PFSK-1 (cell line): ENCODE measurements around the gene TINAG.

Experiments
- FOXP2 ChIP-seq: optimal IDR thresholded peaks from 2 replicates; pipeline ENCODE3; 2011; ENCODE audit warnings: borderline replicate concordance, control low read depth, inconsistent platforms; ENCODE audit not compliant: insufficient read depth; ENCODE audit errors: extremely low read length, extremely low read depth
- POLR2AphosphoS5 ChIP-seq: IDR thresholded peaks from 2 replicates; pipeline ENCODE4 v1.6.1; 2012; ENCODE audit warnings: low read depth, mild to moderate bottlenecking, control low read depth, low read length, moderate library complexity
- REST ChIP-seq, 2 experiments: IDR thresholded peaks; 2 replicates each; pipeline versions ENCODE4 v1.6.1 to v1.8.0; 2011 to 2012; ENCODE audit warnings: low read depth in 2 of 2, low read length in 2 of 2, control low read depth in 1 of 2, inconsistent platforms in 1 of 2, mild to moderate bottlenecking in 1 of 2, moderate library complexity in 1 of 2; ENCODE audit not compliant: insufficient read depth in 1 of 2
- SIN3A ChIP-seq: IDR thresholded peaks from 2 replicates; pipeline ENCODE4 v1.6.1; 2012; ENCODE audit warnings: mild to moderate bottlenecking, low read length, moderate library complexity, borderline replicate concordance; ENCODE audit not compliant: insufficient read depth
- TAF1 ChIP-seq: IDR thresholded peaks from 2 replicates; pipeline ENCODE4 v1.6.1; 2012; ENCODE audit warnings: low read length, control low read depth, borderline replicate concordance; ENCODE audit not compliant: insufficient read depth

The TINAG gene

GRCh38 chr6:54361188-54361587 is 52.9 kb downstream of the TINAG start:
- no peak for TF ChIP-seq FOXP2
- TF ChIP-seq TAF1, result no peak
- no peak for TF ChIP-seq SIN3A
- no peak for TF ChIP-seq POLR2AphosphoS5
- TF ChIP-seq REST (IDR thresholded peaks at IDR 0.05; ENCODE audit: insufficient read depth in 1 of 2, low read depth in 2 of 2, low read length in 2 of 2), result no peak

GRCh38 chr6:54361734-54362133 is 53.5 kb downstream of the TINAG start:
- no peak for TF ChIP-seq FOXP2
- no peak for TF ChIP-seq TAF1

GRCh38 chr6:54366667-54367327 is 58.6 kb downstream of the TINAG start:
- TF ChIP-seq REST (IDR thresholded peaks at IDR 0.05; ENCODE audit: insufficient read depth in 1 of 2, low read depth in 2 of 2, low read length in 2 of 2) (no peak), FOXP2 (no peak), TAF1 (no peak), POLR2AphosphoS5 (no peak), SIN3A (no peak)

- TF ChIP-seq REST (IDR thresholded peaks at IDR 0.05; ENCODE audit: insufficient read depth in 1 of 2, low read depth in 2 of 2, low read length in 2 of 2) (no peak), SIN3A (no peak), POLR2AphosphoS5 (no peak), FOXP2 (no peak), TAF1 (no peak)
Measured at GRCh38 chr6:54377776-54378175, 69.5 kb downstream of the TINAG start.

- TF ChIP-seq SIN3A, result no peak
- no peak for TF ChIP-seq FOXP2
- TF ChIP-seq REST (IDR thresholded peaks at IDR 0.05; ENCODE audit: insufficient read depth in 1 of 2, low read depth in 2 of 2, low read length in 2 of 2), result no peak
- no peak for TF ChIP-seq TAF1
- no peak for TF ChIP-seq POLR2AphosphoS5
Measured at GRCh38 chr6:54386295-54386694, 78.1 kb downstream of the TINAG start.
